GM18511 (cell line): ENCODE measurements around the gene KCNG1.
"Not testable (repeated sequence)": the region's sequence is repeated elsewhere in the genome, so short reads cannot be mapped to it uniquely, and the experiment has no call there.

Source experiments
- ATAC-seq: cut with Tn5 transposase; IDR thresholded peaks from one replicate; pipeline ENCODE4 v1.9.1; 2021; ENCODE audit warnings: mild to moderate bottlenecking, moderate library complexity; ENCODE audit not compliant: unreplicated experiment

KCNG1 gene

GRCh38 chr20:51022803-51023616 lies at the start of gene KCNG1:
TSS of gene KCNG1 (minus strand) at chr20:51023107. CDS start at chr20:51010338, 12,769 bp downstream.
- ATAC-seq = no peak

DNA sequence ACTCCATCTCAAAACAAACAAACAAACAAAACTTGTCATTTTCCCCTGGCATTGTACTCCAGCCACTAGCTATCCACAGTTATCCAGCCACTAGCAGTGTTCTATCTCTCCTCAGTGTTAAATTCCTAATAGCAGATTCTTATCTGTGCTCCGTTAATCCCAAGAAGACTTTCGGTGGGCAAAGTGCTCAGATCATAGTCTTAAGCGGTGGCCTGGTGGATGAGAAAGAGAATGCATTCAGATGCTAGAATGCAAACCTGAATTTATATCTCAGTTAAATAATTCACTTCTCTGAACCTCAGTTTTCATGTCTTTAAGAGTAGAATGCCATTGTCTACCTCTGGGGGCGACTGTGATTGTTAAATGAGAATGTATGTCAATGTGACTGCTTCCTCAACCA lies 47.7 kb upstream of the KCNG1 start:
- no peak for ATAC-seq

DNA sequence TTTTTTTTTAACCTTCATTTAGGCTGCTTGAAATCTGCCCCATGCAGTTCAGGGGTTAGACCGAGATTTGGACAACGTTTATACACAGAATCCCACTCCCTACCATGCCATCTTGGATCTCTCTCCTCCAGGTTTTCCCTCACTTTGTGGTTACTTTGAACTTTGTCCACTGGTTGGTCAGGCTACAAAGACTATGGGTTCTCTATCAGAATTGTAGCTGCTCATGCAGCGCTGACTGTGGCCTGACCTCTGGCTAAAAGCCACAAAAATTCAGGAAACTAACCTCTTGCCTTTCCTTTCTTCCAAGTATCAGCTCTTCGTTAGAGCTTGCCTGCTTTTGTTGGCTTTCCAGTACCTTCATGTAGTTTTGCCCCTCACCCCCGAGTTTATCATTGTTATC lies 44.9 kb upstream of the KCNG1 start:
- no peak for ATAC-seq

GRCh38 chr20:51065615-51066014 lies 42.7 kb upstream of the KCNG1 start:
- no peak for ATAC-seq

DNA sequence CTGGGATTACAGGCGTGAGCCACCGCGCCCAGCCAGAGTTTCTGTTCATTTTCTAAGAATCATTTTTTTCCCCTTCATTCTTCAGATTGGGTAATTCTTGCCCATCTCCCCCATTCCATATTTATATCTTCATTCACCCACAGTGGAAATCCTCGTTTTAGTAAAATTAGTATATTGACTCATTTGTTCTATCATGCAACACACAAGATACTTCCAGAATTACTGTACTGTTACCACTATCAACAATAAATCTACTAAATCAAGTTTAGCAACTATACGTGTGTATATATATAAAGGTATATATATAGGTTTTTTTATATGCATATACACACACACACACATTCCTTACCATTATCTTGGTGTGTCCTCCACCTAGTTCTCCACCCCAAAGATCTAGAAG lies 41.2 kb upstream of the KCNG1 start:
- ATAC-seq = no peak

- ATAC-seq = no peak
These were observed 39.2 kb upstream of the KCNG1 start for GRCh38 chr20:51062065-51062464.

DNA sequence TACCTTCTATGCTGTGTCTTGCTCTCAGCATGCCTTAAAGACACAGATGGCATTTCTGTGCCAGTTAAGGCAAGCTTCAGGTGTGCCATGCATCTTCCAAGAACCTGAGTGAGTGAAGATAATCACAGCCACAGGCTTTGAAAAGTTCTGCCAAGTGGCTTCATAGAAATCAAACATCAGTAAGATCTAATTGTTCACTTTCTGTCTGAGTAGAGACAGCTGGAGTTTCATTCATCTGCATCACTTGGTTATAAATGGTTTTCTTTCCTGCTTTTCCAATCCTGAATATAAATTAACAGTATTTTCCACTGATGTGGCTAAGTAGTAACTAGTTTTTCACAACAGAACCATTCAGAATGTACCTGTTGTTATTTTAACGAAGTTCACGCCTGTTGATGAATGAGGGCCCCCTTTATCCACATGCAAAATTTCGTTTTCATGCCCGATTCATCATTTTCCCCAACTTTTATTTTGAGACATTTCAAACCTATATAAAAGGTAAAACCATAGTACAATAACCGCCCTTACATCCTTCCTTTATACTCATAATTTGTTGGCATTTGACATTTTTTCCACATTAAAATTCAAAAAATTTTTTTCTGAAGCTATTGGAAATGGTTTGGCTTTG lies 38.6 kb upstream of the KCNG1 start:
- no peak for ATAC-seq

DNA sequence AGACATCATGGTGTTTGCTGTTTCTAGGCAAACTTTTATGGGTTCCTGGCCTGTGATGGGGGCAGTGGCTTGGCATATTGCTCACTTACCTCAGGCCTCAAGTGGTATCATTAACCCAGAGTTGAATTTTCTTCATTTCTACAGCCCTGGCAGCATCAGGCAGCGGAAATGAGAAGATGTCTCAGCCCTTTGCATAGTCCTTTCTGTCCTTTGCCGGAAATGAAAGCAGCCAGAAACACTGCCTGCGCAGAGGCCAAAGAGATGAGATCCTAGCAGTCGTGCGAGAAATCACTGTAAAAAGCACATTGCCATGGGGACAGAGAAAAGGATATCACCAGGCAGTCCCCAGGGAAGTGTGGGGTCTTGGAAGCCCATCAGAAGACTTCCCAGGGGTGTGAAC lies 37.4 kb upstream of the KCNG1 start:
- ATAC-seq = no peak

DNA sequence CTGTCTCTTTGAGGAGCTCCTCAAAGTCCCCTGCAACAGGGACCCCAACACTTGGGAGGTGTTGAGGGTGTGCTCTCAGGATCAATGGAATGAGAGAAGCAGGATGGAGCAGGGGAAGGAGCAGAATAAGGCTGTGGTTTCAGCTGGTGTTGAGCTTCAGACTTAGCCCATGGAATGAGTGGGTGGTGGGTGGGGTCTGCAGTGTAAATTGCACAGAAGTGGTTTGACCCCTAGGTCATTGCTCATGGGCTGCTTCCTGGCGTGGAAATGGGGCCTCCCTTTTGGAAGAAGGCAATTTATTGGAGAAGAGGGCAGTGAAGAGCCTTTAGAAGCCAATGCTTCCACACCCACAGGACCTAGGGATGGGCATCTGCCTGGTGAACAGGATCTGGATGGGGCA lies 37.0 kb upstream of the KCNG1 start:
- ATAC-seq = no peak

- ATAC-seq = no peak
These were observed 35.1 kb upstream of the KCNG1 start for GRCh38 chr20:51058017-51058416.

DNA sequence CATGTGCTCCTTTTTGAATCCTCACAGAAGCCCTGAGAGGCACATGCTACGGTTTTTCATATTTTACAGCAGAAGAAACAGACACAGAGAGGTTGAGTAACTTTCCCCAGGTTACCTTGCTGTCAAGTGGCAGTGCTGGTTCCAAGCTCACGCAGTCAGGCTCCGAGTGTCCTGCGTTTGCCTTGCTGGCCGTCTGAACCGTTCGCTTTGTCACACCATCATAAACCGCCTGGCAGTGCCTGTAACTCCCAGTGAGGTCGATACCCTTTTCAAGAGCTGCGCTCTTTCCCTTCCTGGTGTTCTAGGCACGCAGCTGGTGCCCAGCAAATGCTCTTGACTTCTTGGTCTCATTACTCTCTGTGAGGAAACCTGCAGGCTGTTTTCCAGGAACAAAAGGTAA lies 31.3 kb upstream of the KCNG1 start:
- no peak for ATAC-seq

DNA sequence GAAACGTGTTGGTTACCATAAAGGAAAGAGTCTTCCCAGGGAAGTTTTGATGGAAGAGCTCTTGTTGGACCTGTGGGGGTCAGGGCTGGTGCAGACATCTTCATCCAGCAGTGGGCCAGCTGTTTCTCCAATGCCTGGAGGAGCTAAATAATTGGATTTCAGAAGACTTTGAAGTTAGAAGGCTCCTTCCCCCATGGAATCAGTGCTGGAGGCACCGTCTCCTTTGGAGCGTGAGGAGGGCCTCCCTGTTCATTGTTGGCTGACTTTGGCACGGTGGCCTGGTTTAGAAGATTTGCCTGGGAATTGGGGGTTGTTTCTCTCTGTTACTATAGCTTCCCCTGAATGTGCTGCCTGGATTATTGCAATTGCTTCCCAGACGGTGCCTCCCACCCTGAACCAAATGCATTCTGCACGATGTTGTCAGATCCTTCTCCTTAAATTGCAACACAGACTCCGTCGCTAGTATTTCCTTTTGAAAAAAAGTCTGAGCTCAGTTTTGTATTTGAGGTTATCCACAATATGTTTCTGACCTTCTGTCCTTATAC lies 27.7 kb upstream of the KCNG1 start:
- ATAC-seq = no peak

DNA sequence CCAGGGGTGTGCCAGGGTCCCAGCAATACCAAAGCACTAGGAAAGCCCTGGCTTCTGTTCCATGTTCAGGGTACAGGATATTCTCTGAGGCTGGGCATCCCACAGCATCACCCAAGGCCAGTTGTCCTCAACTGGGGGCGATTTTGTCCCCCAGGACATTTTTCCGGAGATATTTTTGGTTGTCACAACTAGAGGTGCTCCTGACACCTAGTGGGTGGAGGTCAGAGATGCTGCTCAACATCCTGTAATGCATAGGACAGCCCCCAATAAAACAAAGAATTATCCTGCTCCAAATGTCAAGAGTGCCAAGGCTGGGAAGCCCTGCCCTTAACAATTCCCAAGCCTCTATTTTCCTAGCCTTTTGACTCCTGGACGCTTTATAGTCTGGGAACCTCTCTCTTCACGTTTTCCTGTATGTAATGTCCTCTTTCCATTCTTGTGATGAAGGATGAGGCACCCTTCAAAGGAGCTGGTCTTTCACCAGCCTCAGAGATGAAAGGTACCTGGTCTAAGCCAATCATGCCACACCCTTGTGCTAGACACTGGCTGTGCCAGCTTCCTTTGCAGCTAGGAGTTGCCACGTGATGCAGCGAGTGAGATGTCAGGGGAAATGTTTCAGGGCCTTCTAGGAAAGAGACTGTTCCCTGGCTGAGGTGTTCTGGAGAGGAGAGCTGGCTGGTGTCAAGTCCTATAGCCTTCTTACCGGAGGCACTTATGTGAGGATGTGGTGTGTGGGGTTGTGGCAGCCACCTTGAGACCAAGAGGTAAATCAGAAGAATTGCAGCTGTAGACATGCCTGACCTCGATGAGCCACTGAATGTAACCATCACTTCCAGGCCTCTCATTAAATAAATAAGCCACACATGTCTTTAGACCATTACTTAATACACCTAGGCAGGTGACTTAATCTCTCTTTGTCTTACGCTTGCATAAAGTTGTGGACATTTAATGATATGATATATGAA lies 23.4 kb upstream of the KCNG1 start:
- ATAC-seq = no peak

DNA sequence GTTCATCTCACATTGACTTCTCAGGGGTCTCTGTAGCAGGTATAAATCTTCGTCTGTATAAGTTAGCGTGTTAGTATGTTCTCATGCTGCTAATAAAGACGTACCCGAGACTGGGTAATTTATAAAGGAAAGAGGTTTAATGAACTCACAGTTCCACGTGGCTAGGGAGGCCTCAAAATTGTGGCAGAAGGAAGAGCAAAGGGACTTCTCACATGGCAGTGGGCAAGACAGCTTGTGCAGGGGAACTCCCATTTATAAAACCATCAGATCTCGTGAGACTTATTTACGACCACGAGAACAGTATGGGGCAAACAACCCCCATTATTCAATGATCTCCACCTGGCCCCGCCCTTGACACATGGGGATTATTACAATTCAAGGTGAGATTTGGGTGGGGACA lies 22.6 kb upstream of the KCNG1 start:
- not testable (repeated sequence) for ATAC-seq

GRCh38 chr20:51044796-51045195 lies 21.9 kb upstream of the KCNG1 start:
- ATAC-seq = no peak

DNA sequence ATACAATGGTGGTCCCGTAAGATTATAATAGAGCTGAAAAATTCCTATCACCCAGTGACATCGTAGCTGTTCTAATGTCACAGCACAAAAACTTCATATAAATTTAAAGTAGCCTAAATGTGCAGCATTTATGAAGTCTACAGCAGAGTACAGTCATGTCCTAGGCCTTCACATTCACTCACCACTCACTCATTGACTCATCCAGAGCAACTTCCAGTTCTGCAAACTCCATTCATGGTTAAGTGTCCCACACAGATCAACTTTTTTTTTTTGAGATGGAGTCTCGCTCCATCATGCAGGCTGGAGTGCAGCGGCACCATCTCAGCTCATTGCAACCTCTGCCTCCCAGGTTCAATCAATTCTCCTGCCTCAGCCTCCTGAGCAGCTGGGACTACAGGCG lies 20.9 kb upstream of the KCNG1 start:
- no peak for ATAC-seq

DNA sequence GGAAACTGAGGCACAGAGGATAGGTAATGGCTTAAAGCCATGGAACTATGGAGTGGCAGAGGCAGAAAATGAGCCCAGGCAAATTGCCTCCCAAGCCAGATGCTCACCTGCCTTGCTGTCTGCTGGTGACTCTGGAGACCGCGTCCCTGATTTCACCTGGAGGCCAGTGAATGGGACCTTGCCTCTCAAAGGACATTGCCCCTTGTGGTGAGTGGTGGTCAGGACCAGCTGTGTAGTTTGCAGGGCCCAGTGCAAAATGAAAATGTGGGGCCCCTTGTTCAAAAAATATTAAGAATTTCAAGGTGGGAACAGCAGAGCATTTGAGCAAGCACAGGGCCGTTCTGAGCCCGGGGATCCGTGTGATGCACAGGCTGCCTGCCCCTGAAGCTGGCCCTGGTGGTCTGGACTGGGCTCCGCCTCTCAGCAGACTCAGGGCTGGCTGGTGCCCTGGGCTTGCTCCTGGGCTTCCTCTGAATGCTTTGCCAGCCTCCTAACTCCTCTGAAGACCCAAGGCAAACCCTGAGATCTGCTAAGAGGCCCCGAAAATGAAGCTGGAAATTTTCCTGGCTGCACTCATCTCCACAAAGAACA lies 19.8 kb upstream of the KCNG1 start:
- no peak for ATAC-seq

- no peak for ATAC-seq
These were observed 19.2 kb upstream of the KCNG1 start for GRCh38 chr20:51042064-51042463.

DNA sequence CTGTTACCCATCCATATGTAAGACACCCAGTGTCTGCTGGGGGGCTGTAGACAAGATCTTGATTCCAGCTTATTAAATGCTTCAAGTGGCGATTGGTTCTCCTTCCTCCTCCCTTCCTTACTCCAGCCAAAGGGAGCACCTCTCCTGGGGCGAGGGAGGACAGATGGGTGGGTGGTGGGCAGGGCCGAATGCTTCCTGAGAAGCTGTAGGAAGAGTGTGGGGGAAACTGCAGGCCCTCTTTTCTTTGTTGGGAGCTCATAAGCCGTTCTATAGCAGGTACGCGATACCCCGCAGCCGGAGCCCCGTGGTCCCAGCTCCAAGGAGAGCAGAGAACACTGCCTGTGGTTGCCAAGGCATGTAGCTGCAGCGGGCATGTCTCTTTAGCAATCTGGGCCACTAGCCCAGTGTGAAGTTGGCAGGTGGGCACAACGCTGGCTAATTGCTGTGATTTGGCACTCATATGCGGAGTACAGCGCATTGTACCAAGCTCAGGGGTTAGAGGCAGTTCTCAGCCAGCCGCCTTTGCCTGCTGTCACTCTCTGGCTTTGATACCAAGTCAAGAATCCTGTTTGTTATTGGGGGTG lies 14.7 kb upstream of the KCNG1 start:
- no peak for ATAC-seq

DNA sequence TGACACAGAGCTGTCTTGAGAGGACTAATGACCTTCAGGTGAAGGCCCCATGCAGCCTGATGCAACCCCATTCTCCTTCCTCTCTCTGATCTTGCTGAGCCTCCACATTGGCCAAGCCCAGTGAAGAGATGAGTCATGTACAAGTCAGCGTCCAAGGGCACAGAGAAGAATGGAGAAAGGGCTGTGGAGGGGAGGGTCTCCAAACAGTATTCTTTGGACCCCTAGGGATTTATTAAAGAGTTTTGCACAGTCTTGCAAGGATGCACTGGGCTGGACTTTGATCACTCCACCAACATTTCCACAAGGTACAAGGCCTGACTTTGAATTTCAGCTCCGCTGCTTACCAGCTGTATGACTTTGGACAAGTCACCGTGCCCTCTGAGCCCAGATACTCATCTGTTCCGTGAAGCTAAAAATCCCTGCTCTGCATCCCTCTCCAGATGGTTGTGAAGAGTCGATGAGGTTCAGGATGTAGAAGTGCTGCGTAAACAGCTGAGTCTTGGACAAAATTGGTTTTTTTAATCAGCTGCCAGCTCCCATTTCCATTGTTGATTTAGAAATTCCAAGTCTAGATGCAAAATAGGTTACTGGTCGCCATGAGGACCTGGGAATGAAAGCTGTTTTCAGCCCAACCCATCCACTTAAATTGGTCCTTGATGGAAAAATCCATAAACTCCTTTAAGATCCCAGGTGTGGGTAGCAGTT lies 14.1 kb upstream of the KCNG1 start:
- no peak for ATAC-seq
